ENCODE measurements around the gene NCOA1.

Gene NCOA1

GRCh38 chr2:24792874-24793760 is 302.1 kb downstream of the NCOA1 start, which contains the start of the genes CENPO and PTRHD1:
TSS of gene CENPO (plus strand) at chr2:24793425. CDS start at chr2:24793920, 495 bp downstream.
TSS of gene PTRHD1 (minus strand) at chr2:24793391. CDS start at chr2:24793377, 14 bp downstream.
- TF ChIP-seq ZFP3 (CRISPR knock-in tag; IDR thresholded peaks at IDR 0.05) (peak; percentile 40; the same call in 1 of the 2 replicates), ZNF70 (CRISPR knock-in tag; IDR thresholded peaks at IDR 0.05) (peak; percentile 14; the same call in 1 of the 2 replicates), SNAI2 (CRISPR knock-in tag; IDR thresholded peaks at IDR 0.05) (peak; percentile 41; the same call in 1 of the 2 replicates), PPARA (CRISPR knock-in tag; IDR thresholded peaks at IDR 0.05; ENCODE audit: borderline replicate concordance) (0 out of 2 replicates have a peak, but pooled peaks have one; percentile 62), CREB5 (CRISPR knock-in tag; IDR thresholded peaks at IDR 0.05; ENCODE audit: low read depth) (no peak), ZFP30 (CRISPR knock-in tag; IDR thresholded peaks at IDR 0.05) (0 out of 2 replicates have a peak, but pooled peaks have one; percentile 41), PATZ1 (CRISPR knock-in tag; IDR thresholded peaks at IDR 0.05; ENCODE audit: borderline replicate concordance) (peak; percentile 25; the same call in 1 of the 2 replicates), TSHZ2 (CRISPR knock-in tag; IDR thresholded peaks at IDR 0.05) (peak; percentile 49), RARB (CRISPR knock-in tag; IDR thresholded peaks at IDR 0.05) (no peak), GLIS3 (CRISPR knock-in tag; IDR thresholded peaks at IDR 0.05) (0 out of 2 replicates have a peak, but pooled peaks have one; percentile 19), ZNF565 (CRISPR knock-in tag; conservative IDR thresholded peaks at IDR 0.05; ENCODE audit: low read depth) (no peak)
- peak; percentile 96 for ATAC-seq

GRCh38 chr2:24793761-24794435 is 302.8 kb downstream of the NCOA1 start:
- ATAC-seq = peak; percentile 35
- TF ChIP-seq CREB5 (CRISPR knock-in tag; IDR thresholded peaks at IDR 0.05; ENCODE audit: low read depth) = no peak
- TF ChIP-seq CSDC2 (CRISPR knock-in tag; IDR thresholded peaks at IDR 0.05) = no peak
- no peak for TF ChIP-seq ISL1 (CRISPR knock-in tag; IDR thresholded peaks at IDR 0.05)
- no peak for TF ChIP-seq PATZ1 (CRISPR knock-in tag; IDR thresholded peaks at IDR 0.05; ENCODE audit: borderline replicate concordance)
- no peak for TF ChIP-seq ARNTL (CRISPR knock-in tag; IDR thresholded peaks at IDR 0.05; ENCODE audit: borderline replicate concordance, low read depth)
- TF ChIP-seq TSHZ2 (CRISPR knock-in tag; IDR thresholded peaks at IDR 0.05) = no peak
- no peak for TF ChIP-seq ZNF565 (CRISPR knock-in tag; conservative IDR thresholded peaks at IDR 0.05; ENCODE audit: low read depth)
- no peak for TF ChIP-seq PPARA (CRISPR knock-in tag; IDR thresholded peaks at IDR 0.05; ENCODE audit: borderline replicate concordance)
- TF ChIP-seq GLIS3 (CRISPR knock-in tag; IDR thresholded peaks at IDR 0.05) = no peak
- TF ChIP-seq CSRNP3 (CRISPR knock-in tag; IDR thresholded peaks at IDR 0.05) = no peak
- TF ChIP-seq RARB (CRISPR knock-in tag; IDR thresholded peaks at IDR 0.05) = no peak
- no peak for TF ChIP-seq ZFP30 (CRISPR knock-in tag; IDR thresholded peaks at IDR 0.05)
- TF ChIP-seq ZNF70 (CRISPR knock-in tag; IDR thresholded peaks at IDR 0.05) = no peak
- no peak for TF ChIP-seq ZFP3 (CRISPR knock-in tag; IDR thresholded peaks at IDR 0.05)
- TF ChIP-seq ESRRG (CRISPR knock-in tag; IDR thresholded peaks at IDR 0.05) = no peak
- no peak for TF ChIP-seq OSR1 (CRISPR knock-in tag; IDR thresholded peaks at IDR 0.05)
- TF ChIP-seq POU6F1 (CRISPR knock-in tag; IDR thresholded peaks at IDR 0.05; ENCODE audit: borderline replicate concordance, low read depth) = no peak
- no peak for TF ChIP-seq ZC3H10 (CRISPR knock-in tag; IDR thresholded peaks at IDR 0.05)

Data from SK-N-SH treated with all-trans-retinoic acid at 6 μM for 48 hours (cell line).